GM23248 (cell line): ENCODE measurements around the gene WTAP. TPM values are rescaled to one million over a fixed set of nuclear protein-coding genes. Genes with fewer than 3 reads are reported as not detected.
A peak's percentile ranks its signal among the peaks of the same experiment; 100 is the strongest.

Experiments
- DNase-seq: peaks from one replicate; pipeline ENCODE4 v3.0.0-alpha.2; 2015
- H2AFZ ChIP-seq: fragments of 200-600 bp; sonication (generic); 2 replicates; pipeline ENCODE4 v1.6.1; 2016; ENCODE audit warnings: antibody characterized with exemption
- H3F3A ChIP-seq: fragments of 200-600 bp; sonication (generic); 2 replicates; pipeline ENCODE4 v1.6.1; 2016; ENCODE audit warnings: mild to moderate bottlenecking, antibody characterized with exemption, mixed run types; ENCODE audit not compliant: insufficient read depth
- H3K27ac ChIP-seq: fragments of 200-600 bp; sonication (generic); 2 replicates; pipeline ENCODE4 v1.5.1; 2016; ENCODE audit warnings: mild to moderate bottlenecking
- H3K27me3 ChIP-seq: fragments of 200-600 bp; sonication (generic); replicated peaks from 2 replicates; pipeline ENCODE4 v1.6.1; 2016; ENCODE audit warnings: mild to moderate bottlenecking; ENCODE audit not compliant: insufficient read depth
- H3K36me3 ChIP-seq: fragments of 200-600 bp; sonication (generic); 2 replicates; pipeline ENCODE4 v1.6.1; 2016; ENCODE audit warnings: low read depth, mild to moderate bottlenecking
- H3K4me1 ChIP-seq: fragments of 200-600 bp; sonication (generic); 2 replicates; pipeline ENCODE4 v1.6.1; 2016; ENCODE audit warnings: mild to moderate bottlenecking; ENCODE audit not compliant: insufficient read depth
- H3K4me2 ChIP-seq: fragments of 200-600 bp; sonication (generic); one replicate; pipeline ENCODE4 v1.6.1; 2016; ENCODE audit warnings: mild to moderate bottlenecking; ENCODE audit not compliant: unreplicated experiment
- H3K4me3 ChIP-seq: fragments of 200-600 bp; sonication (generic); 2 replicates; pipeline ENCODE4 v1.5.1; 2016; ENCODE audit warnings: mild to moderate bottlenecking
- H3K79me2 ChIP-seq: fragments of 200-600 bp; sonication (generic); 2 replicates; pipeline ENCODE4 v1.6.1; 2016; ENCODE audit warnings: mild to moderate bottlenecking; ENCODE audit not compliant: insufficient read depth
- H3K9ac ChIP-seq: fragments of 200-600 bp; sonication (generic); 2 replicates; pipeline ENCODE4 v1.6.1; 2016; ENCODE audit warnings: mild to moderate bottlenecking
- H3K9me2 ChIP-seq: fragments of 200-600 bp; sonication (generic); 2 replicates; pipeline ENCODE4 v1.6.1; 2016; ENCODE audit warnings: mixed run types, mild to moderate bottlenecking, moderate library complexity; ENCODE audit not compliant: insufficient read depth
- H3K9me3 ChIP-seq: fragments of 200-600 bp; sonication (generic); one replicate; pipeline ENCODE4 v1.6.1; 2017; ENCODE audit warnings: low read depth
- H4K20me1 ChIP-seq: fragments of 200-600 bp; sonication (generic); 2 replicates; pipeline ENCODE4 v1.6.0; 2016; ENCODE audit not compliant: insufficient read depth
- EZH2 ChIP-seq: fragments of 200-600 bp; sonication (generic); IDR thresholded peaks from 2 replicates; pipeline ENCODE4 v1.6.1; 2018; ENCODE audit warnings: antibody characterized with exemption, mild to moderate bottlenecking; ENCODE audit not compliant: insufficient read depth, poor library complexity, severe bottlenecking
- EZH2phosphoT487 ChIP-seq: fragments of 200-600 bp; sonication (generic); IDR thresholded peaks from 2 replicates; pipeline ENCODE4 v1.6.1; 2018; ENCODE audit warnings: antibody characterized with exemption, moderate library complexity, mild to moderate bottlenecking, low read depth; ENCODE audit not compliant: insufficient read depth
- WGBS, 2 experiments: methylation state at CpG; one replicate each; pipeline ENCODE4 v1.1.6; 2015 to 2017; ENCODE audit warnings: low lambda C conversion rate in 2 of 2, low coverage in 1 of 2; ENCODE audit errors: missing lambda C conversion rate in 2 of 2; 5-methylcytosine and 5-hydroxymethylcytosine counted together
- in situ Hi-C: fragments of 300-500 bp; cut with MboI; formaldehyde crosslinking; loops from 2 replicates; pipeline ENCODE4 v1.15.0; 2020
- polyA plus RNA-seq: library from polyadenylated mRNA; unstranded; fragments of >200 nt; fragmentation: Nextera tagmentation; extraction: Ambion mirVana; gene quantifications from 2 replicates; pipeline ENCODE4 v1.2.1, GENCODE V29; 2016
- total RNA-seq: library from RNA; depleted of rRNA; stranded (reverse); fragments of >200 nt; shearing (Covaris generic); gene quantifications from 2 replicates; pipeline ENCODE4 v1.2.3, GENCODE V29; 2014

Gene WTAP
- total and polyA plus RNA-seq, 2 experiments from 2014 or later = 64.8 to 87.8 TPM

DNA sequence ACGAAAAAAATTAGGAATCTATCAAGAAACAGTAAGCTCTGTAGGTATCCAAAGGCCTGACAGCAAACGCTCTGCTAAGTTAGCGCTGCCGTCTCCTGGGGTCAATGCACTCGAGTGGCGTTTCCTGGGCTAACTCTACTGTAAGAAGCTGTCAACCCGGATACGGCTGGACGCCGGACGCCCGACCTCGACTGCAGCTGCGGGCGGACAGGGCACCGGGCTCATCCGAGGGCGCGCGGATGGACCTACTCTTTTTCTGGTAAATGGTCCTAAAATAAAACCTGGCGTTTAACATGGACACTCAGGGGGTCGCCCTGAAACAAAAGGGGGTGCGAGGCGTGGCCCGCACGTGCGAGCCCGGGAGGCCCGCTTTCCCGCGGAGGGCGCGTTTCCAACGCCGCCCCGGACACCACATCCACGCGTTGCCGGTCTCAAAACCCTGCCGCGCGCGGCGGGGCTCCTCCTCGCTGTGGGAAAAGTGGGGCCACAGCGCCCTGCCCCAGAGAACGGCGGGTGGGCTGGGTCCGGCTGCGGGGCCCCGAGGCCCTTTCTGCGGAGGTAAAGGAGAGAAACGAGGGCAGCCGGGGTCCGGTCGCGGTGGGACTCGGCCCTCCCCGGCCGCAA, 61.6 kb downstream of the WTAP start:
- peak overlapping the region; percentile 44 for H3K27ac ChIP-seq
- peaks cover 88% of the 10 kb centered on the region for H3K79me2 ChIP-seq
- 0 to 1% methylated on average over 46 to 60 of the region's 60 CpGs for WGBS, 2 experiments
- peak overlapping the region; percentile 89 for H3K4me3 ChIP-seq
- peak overlapping the region; percentile 58 for H2AFZ ChIP-seq
- DNase-seq = peak; percentile 71
- H3K9me3 ChIP-seq = no peaks in the 10 kb centered on the region
- no peaks in the 10 kb centered on the region for H3K9me2 ChIP-seq
- peaks cover 9% of the 10 kb centered on the region; the same call in 1 of the 2 replicates for H4K20me1 ChIP-seq
- peak overlapping the region; percentile 89 for H3K9ac ChIP-seq
- H3F3A ChIP-seq = peaks cover 13% of the 10 kb centered on the region; the same call in 1 of the 2 replicates
- H3K4me1 ChIP-seq = peaks cover 42% of the 10 kb centered on the region
- H3K27me3 ChIP-seq = no peaks in the 10 kb centered on the region
- peaks cover 50% of the 10 kb centered on the region for H3K36me3 ChIP-seq
- peak overlapping the region; percentile 89 for H3K4me2 ChIP-seq
- in situ Hi-C loops = no loop called here
- no peak for TF ChIP-seq EZH2
- no peak for TF ChIP-seq EZH2phosphoT487

DNA sequence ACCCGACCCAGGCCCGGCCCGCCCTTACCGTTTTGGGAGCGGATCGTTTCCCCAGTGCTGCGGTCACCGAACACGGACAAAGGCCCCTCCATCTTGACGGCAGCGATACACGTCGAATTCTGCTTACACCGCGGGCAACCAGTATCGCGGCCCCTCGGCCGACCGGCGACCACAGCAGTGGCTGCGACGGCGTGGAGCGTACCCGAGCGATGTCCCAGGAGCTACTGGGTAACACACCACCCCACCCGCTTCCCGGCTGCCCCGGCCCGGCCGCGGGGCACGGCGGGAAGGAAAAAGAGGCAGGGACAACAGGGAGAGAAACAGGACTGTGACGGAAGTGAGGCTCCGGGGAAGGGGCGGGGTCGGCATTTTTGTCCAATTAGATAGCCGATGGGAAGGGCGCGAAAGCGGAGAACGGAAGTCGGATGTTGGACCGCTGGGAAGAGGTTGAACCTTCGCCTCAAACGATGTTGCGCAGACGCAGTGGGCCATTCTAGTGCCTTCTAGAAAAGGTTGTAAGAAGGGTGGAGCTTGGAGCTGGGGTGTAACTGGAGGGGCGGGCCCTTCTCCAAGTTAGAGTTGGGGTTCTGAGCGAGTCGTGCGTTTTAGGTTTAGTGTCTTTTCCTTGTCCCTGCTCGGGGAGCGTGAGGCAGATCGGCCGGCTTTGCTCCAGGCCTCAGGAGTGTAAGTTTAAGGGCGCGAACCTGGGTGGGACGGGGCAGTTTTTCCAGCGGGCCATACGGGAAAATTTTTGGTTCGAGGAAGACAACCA, 62.3 kb downstream of the WTAP start, which contains the start of gene TCP1:
Gene TCP1, minus strand, starts transcription at position 226 of the 772 bp plus-strand sequence. Its CDS starts 134 bp downstream, at position 92.
- peaks cover 51% of the 10 kb centered on the region for H3K36me3 ChIP-seq
- H3K27me3 ChIP-seq = no peaks in the 10 kb centered on the region
- H4K20me1 ChIP-seq = peaks cover 9% of the 10 kb centered on the region; the same call in 1 of the 2 replicates
- H3K9ac ChIP-seq = peak within 1 kb of the TSS; percentile 89
- TF ChIP-seq EZH2 (no peak), EZH2phosphoT487 (no peak)
- H3K4me2 ChIP-seq = peak within 1 kb of the TSS; percentile 89
- in situ Hi-C loops = no loop called here
- no peaks in the 10 kb centered on the region for H3K9me2 ChIP-seq
- H3F3A ChIP-seq = peaks cover 10% of the 10 kb centered on the region; the same call in 1 of the 2 replicates
- DNase-seq = peak; percentile 100
- peaks cover 88% of the 10 kb centered on the region for H3K79me2 ChIP-seq
- H3K4me3 ChIP-seq = peak within 1 kb of the TSS; percentile 89
- H3K27ac ChIP-seq = peak within 1 kb of the TSS; percentile 75
- WGBS, 2 experiments = 0 to 1% methylated on average over 47 to 64 of the region's 64 CpGs
- peaks cover 42% of the 10 kb centered on the region for H3K4me1 ChIP-seq
- no peaks in the 10 kb centered on the region for H3K9me3 ChIP-seq
- H2AFZ ChIP-seq = peak within 1 kb of the TSS; percentile 90

DNA sequence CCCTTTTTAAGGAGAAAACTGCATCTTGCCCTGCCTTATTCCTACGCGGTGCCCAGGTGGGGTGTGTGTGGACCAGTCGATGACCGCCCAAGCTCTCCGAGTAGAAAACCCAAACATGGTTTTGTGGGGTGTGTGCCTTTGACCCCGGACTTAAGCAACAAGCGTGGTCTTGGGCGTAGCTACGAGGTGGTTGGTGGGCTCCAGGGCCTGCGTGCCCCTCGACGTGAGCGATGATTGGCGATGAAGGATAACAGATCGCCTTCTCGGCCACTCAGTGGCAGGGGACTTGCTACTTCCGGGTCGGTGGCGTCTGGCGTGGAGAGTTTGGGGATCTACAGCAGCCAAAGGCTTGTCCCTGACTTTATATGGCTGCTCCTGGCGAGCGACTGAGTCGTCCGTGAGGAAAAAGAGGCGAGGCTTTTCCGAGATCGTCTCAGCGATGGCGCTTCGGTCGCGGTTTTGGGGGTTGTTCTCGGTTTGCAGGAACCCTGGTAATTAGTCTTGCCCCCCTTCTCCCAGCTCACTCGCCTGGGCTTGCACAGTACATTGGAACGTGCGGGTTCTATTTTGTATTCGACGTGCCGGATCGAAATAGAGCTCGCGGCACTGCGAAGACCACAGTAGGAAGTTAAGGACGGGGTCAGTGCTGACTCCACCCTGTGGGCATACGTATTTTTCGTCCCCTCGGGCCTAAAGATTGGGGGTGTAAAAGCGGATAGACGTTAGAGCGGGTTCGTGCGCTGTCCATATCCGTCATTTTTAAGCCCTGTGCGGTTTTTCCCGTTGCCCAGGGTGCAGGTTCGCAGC, 63.0 kb downstream of the WTAP start, which contains the start of gene MRPL18:
Gene MRPL18, plus strand, starts transcription at position 319 of the 807 bp plus-strand sequence. Its CDS starts 121 bp downstream, at position 440.
- Histone ChIP-seq H3K9me2 (no peaks in the 10 kb centered on the region), H3K9me3 (no peaks in the 10 kb centered on the region), H3F3A (0 out of 2 replicates have a peak, but pooled peaks cover 5% of the 10 kb centered on the region), H3K4me3 (peak within 1 kb of the TSS; percentile 89), H3K27ac (peak within 1 kb of the TSS; percentile 75), H3K27me3 (no peaks in the 10 kb centered on the region), H3K9ac (peak within 1 kb of the TSS; percentile 89), H4K20me1 (peaks cover 9% of the 10 kb centered on the region; the same call in 1 of the 2 replicates), H3K4me2 (peak within 1 kb of the TSS; percentile 89), H3K79me2 (peaks cover 87% of the 10 kb centered on the region), H3K36me3 (peaks cover 46% of the 10 kb centered on the region), H2AFZ (peak within 1 kb of the TSS; percentile 90), H3K4me1 (peaks cover 42% of the 10 kb centered on the region)
- 1% methylated on average over 56 of the region's 56 CpGs for WGBS, 2 experiments
- DNase-seq = peak; percentile 97
- in situ Hi-C loops = no loop called here
- TF ChIP-seq EZH2 = no peak
- no peak for TF ChIP-seq EZH2phosphoT487
